Stimulated activated CD8-positive, alpha-beta memory T cell treated with anti-CD3 and anti-CD28 coated beads, Interleukin-7, amount 100 ng/mL, for 24 hours (primary cell): ENCODE measurements around the gene FNIP2.
"Not testable (repeated sequence)": the region's sequence is repeated elsewhere in the genome, so short reads cannot be mapped to it uniquely, and the experiment has no call there.

Source experiments
- DNase-seq: peaks from one replicate; pipeline ENCODE4 v3.0.0-alpha.2; 2020; ENCODE audit warnings: low read depth

Gene FNIP2

GRCh38 chr4:158873795-158874401 is 105.1 kb downstream of the FNIP2 start:
- DNase-seq = no peak

- no peak for DNase-seq
These were observed 106.2 kb downstream of the FNIP2 start for GRCh38 chr4:158875026-158875425.

GRCh38 chr4:158875455-158875854 is 106.6 kb downstream of the FNIP2 start:
- DNase-seq = no peak

- DNase-seq = no peak
These were observed 108.2 kb downstream of the FNIP2 start for GRCh38 chr4:158877069-158877468.

- DNase-seq = not testable (repeated sequence)
These were observed 113.3 kb downstream of the FNIP2 start for GRCh38 chr4:158882142-158882541.

- DNase-seq = no peak
These were observed 115.5 kb downstream of the FNIP2 start for GRCh38 chr4:158884280-158884679.

GRCh38 chr4:158885564-158885963 is 116.7 kb downstream of the FNIP2 start:
- DNase-seq = no peak

GRCh38 chr4:158890294-158890693 is 121.5 kb downstream of the FNIP2 start:
- no peak for DNase-seq

GRCh38 chr4:158891256-158891655 is 122.4 kb downstream of the FNIP2 start:
- no peak for DNase-seq

GRCh38 chr4:158894826-158895225 is 126.0 kb downstream of the FNIP2 start:
- no peak for DNase-seq

GRCh38 chr4:158895797-158896576 is 127.2 kb downstream of the FNIP2 start:
- no peak for DNase-seq

GRCh38 chr4:158896577-158897238 is 127.9 kb downstream of the FNIP2 start:
- not testable (repeated sequence) for DNase-seq

GRCh38 chr4:158900408-158900807 is 131.6 kb downstream of the FNIP2 start:
- DNase-seq = not testable (repeated sequence)

GRCh38 chr4:158902280-158903078 is 133.7 kb downstream of the FNIP2 start:
- DNase-seq = not testable (repeated sequence)

GRCh38 chr4:158903079-158903456 is 134.2 kb downstream of the FNIP2 start:
- DNase-seq = no peak

GRCh38 chr4:158903472-158904043 is 134.7 kb downstream of the FNIP2 start:
- no peak for DNase-seq

GRCh38 chr4:158904815-158905214 is 136.0 kb downstream of the FNIP2 start:
- DNase-seq = no peak

GRCh38 chr4:158906073-158906472 is 137.2 kb downstream of the FNIP2 start:
- no peak for DNase-seq

GRCh38 chr4:158912390-158912789 is 143.6 kb downstream of the FNIP2 start:
- DNase-seq = no peak

- no peak for DNase-seq
These were observed 144.0 kb downstream of the FNIP2 start for GRCh38 chr4:158912806-158913205.

- no peak for DNase-seq
These were observed 144.9 kb downstream of the FNIP2 start for GRCh38 chr4:158913766-158914165.

GRCh38 chr4:158914218-158914617 is 145.4 kb downstream of the FNIP2 start:
- no peak for DNase-seq
